GM19397 (cell line): ENCODE measurements around the gene MCTP1.
A peak's percentile ranks its signal among the peaks of the same experiment; 100 is the strongest.

Source experiments
- ATAC-seq: cut with Tn5 transposase; IDR thresholded peaks from one replicate; pipeline ENCODE4 v1.9.1; 2021; ENCODE audit warnings: mild to moderate bottlenecking, moderate library complexity; ENCODE audit not compliant: unreplicated experiment

The MCTP1 gene

GRCh38 chr5:95124731-95125130, 160.2 kb downstream of the MCTP1 start:
- ATAC-seq, result no peak

DNA sequence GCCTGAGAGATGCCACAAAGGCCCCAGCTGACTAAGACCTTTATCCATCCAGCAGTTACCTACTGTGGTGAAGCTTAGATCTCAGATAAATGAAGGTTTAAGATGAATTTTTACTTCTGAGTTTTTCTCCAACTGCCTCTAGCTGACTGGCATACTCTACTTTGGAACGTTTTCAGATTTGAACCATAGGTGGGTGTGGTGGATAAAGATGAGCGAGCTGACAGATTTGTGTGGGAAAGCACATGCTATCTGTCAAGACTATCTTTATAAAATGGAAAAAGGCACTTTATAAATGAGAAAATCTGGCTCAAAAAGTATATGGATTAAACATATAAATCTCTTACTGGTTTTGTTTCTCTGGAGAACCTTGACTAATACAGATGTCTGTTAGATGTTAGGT, 160.8 kb downstream of the MCTP1 start:
- ATAC-seq, result no peak

- no peak for ATAC-seq
Measured at GRCh38 chr5:95114902-95115301, 170.0 kb downstream of the MCTP1 start.

DNA sequence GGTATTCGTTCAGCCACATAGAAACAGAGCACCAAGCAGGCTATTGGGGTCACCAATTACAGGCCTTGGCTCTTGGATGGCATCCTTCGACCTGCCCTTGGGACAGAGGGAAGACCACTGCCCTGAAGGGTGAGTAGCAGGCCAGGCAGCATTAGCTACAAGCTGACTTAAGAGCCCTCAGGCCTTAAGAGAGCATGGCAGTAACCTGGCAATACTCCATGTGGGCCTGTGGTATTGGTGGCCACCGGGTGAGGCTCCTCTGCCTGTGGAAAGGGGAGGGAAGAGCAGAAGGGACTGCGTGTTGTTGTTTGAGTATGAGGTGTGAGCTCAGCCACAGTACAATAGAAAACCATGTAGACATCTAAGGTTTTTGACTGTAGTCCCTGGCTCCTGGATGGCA, 170.6 kb downstream of the MCTP1 start:
- ATAC-seq, result no peak

DNA sequence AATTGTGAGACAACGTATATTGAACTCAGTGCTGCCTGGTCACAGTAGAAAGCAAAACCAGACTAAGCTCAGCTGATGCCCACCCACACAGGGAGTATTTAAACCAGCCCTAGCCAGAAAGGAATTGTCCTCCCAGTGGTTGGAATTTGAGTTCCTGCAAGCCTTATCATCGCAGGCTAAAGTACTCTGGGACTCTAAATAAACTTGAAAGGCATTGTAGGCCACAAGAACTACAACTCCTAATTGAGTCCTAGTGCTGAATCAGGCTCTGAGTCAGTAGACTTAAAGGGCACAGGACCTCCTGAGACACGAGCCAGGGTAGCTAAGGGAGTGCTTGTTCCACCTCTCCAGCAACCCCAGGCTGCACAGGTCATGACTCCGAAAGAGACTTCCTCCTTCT, 171.4 kb downstream of the MCTP1 start:
- no peak for ATAC-seq

DNA sequence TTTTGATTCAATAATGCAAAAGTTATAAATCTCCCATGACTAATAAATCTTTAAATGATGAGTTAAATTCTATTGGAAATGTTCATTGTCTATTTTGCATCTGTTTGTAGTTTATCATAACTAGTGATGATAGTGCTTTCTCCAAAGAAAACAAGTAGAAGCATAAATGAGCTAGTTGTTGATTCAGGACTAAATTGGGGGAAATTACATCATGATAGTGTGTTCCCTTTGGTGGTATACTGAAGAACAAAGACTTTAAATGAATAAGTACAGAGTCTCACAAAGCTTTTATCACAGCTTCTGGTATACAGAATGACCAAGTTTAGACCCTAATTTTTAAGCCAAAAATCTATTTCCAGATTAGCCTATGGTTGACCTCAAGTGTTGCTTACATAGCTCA, 173.8 kb downstream of the MCTP1 start:
- ATAC-seq, result no peak

DNA sequence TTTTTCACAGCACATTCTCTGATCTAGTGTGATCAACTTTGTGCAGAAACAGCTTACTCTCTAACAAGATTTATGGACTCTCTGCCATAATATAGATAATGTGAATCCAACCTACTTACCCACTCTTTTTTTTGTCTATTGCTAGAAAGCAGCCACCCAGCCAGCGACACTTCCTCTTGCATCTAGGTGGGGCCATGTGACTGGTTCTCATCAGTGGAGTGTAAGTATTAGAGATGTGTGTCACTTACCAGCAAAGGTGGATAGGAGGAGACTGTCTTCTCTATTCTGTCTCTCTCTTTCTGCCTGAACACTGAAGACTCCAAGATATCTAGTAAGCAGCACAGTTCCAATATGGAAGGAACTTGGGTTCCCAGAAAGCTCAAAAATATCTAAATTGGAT, 174.8 kb downstream of the MCTP1 start:
- ATAC-seq, result peak; percentile 50

DNA sequence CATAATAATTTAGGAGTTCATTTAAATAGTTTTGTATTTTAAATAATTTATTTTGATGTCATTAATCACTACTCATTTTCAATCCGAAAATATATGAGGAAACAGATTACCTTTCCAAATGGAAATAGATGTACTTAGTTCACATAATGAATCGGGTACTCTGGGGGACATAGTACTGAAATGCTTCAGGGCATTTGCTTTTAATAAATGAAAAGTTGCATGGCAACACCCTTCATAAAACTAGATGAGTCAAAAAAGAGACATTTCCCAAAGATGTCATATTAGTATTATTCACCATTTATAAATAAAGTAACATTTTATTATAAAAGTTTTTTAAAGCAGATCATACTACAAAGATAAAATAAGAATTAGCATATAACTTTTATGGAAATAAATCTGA, 177.8 kb downstream of the MCTP1 start:
- no peak for ATAC-seq

GRCh38 chr5:95105638-95106037, 179.3 kb downstream of the MCTP1 start:
- no peak for ATAC-seq

DNA sequence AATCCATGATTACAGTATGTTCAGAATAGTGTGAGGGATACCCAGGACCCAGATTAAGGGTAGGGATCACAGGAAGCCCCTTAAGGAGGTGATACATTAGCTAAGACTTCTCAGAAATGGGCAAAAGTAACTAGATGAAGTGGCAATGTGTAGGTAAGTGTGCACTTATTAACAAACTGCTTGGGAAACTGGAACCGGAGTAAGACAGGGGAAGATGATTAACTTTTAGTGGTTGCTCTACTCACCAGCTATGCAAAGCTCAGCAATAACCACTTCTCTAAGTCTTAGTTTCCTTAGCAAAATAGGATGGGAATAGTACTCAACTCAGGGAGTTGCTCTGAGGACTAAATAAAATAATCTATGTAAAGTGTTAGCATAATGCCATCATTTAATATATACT, 182.2 kb downstream of the MCTP1 start:
- ATAC-seq, result peak; percentile 94

DNA sequence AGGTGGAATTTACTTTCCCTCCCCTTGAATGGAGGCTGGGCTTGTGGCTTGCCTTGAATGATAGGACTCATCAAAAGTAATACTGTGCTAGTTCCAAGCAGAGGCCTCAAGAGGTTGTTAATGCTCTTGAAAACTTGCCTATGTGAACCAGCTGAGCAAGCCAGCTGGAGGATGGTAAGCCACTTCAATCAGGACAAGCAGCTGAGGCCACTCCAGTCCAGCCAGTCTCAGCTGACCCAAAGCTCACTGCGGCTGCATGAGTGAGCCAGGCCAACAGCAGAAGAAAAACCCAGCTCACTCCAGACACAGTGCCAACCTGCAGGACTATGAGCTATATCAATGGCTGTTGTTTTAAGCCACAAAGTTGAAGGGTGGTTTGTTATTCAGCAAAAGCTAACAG, 182.8 kb downstream of the MCTP1 start:
- peak; percentile 44 for ATAC-seq

DNA sequence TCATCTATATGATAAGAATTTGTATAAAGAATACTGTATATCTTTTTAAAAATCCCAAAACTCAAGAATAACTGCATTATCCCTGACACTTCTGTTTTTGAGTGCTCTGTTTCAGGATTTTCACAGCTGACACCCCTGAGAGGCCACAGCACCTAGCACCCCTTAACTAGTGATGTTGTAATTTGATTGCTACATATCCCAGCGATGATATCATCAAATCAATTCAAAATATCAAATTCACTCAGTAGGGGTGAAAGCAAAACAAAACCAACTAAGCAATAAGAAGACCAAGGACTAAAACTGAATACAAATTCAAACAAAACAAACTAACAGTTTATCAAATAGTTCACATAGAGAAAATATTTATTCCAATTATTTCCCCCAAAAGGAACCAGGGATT, 184.3 kb downstream of the MCTP1 start:
- ATAC-seq, result no peak

GRCh38 chr5:95098012-95098411, 186.9 kb downstream of the MCTP1 start:
- ATAC-seq, result no peak

DNA sequence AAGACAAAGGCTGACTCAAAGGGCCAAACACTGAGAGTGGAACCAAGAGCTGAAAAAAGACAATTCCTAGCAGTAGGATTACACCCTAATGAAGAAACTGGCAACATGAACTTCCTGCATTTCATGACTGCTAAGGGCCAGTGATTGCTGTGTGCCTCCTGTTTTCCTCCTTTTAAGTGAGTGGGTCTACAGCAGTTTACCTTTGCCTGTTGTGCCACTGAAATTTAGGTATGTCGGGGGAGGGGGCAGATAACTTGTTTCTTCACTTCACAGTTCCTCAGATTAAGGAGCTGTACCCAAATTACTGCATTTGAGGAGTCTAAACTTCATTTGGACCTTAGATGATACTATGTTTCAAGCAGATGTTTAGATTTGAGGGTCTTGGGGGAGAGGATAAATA, 191.7 kb downstream of the MCTP1 start:
- ATAC-seq, result no peak

DNA sequence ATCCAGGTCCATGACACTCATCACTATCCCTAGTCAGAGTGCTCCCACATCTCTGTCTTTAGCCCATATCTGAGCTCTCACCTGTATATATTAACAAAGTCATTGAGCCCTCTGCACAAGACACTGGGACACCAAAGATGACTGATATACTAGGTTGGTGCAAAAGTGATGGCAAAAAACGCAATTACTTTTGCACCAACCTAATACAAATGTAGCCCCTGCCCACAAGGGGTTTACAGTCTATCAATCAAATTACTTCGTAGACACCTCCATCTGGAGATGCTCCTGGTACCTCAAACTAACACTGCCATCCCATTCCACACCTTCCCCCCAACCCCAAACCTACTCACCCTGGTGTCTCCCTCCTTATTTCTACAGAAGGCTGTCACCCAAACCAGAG, 194.1 kb downstream of the MCTP1 start:
- ATAC-seq, result no peak

DNA sequence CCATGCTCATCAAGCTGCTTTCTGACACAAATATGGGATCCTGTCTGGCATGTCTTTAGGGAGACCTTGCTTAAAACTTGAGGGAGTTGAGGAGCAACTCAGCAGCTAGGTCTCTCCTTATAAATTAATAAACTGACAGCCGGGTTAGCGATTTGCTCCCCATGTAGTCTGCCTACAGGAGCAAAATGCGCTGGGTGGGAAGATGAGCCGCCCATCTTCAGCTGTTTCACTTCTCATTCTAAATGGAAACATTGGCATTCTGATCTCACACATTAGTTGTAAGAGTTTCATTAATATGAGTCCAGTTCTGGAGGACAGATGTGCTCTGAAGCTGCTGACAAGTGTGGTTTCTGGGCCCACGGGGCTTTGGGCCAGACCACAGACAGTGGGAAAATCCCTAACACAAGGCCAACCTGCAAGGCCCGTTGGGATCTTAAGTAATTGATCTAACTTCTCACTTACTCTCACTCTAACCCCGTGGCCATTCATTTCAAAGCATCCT, 197.0 kb downstream of the MCTP1 start:
- ATAC-seq, result peak; percentile 88

GRCh38 chr5:95086927-95087815, 197.7 kb downstream of the MCTP1 start:
- peak; percentile 44 for ATAC-seq

DNA sequence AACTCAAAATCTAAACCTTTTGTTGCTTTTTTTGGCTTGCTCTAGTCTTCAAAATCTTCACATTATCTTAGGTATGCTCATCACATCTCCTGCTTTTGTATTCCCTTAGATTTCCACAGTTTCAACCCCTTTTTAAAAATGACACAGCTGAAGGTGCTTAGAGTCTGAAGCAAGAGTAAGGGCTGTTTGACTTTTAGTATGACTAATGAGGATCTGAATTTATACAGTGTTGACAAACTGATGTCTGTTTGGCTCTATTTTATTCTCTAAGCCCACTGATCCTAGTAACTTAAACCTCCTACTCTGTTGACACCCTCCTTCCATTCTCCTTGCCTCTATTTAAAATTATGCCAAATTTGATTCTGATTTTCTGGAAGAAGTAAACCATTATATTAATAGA, 200.1 kb downstream of the MCTP1 start:
- ATAC-seq, result no peak

DNA sequence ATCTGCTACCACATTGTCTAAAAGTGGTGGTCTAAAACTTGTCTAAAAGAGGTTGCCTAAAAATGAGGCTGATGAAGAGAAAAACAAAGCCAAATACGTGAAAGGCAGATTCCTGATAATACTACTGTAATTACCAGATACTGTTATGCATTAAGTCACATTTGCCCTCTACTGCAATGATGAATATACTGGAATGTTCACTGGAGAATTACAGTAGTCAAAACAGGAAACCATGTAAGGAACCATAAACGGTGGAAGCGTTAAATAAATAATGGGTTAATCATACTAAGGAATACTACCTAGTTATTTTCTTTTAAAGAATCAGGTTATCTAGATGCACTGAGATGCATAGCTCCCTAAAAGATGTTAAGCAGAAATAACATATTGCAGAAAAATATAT, 201.3 kb downstream of the MCTP1 start:
- ATAC-seq, result no peak

GRCh38 chr5:95081982-95082381, 202.9 kb downstream of the MCTP1 start:
- ATAC-seq, result peak; percentile 3

DNA sequence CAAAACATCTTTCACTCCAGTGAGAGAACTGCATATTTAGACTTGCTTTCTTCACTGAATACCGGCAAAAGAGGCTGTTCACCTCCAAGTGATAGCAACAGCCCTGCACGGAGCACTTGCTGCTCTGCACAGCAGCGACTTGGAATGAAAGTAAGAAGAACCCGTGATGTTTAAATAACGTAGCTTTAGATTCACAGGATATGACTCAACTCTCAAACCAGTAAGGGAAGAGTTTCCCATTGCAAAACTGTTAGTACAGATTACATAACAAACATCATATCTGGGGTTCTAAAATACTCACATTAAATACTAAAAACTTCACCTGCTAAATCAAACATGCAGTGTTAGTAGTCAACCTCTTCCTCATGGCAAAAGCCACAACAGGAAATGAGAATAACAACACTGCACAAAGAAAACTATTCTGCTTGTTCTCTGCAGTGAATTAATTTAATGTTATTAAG, 203.4 kb downstream of the MCTP1 start:
- ATAC-seq, result peak; percentile 86

- ATAC-seq, result no peak
Measured at GRCh38 chr5:95080441-95080840, 204.5 kb downstream of the MCTP1 start.

- ATAC-seq, result no peak
Measured at GRCh38 chr5:95080030-95080429, 204.9 kb downstream of the MCTP1 start.
